ENCODE results near the gene TMTC3.

Gene TMTC3

DNA sequence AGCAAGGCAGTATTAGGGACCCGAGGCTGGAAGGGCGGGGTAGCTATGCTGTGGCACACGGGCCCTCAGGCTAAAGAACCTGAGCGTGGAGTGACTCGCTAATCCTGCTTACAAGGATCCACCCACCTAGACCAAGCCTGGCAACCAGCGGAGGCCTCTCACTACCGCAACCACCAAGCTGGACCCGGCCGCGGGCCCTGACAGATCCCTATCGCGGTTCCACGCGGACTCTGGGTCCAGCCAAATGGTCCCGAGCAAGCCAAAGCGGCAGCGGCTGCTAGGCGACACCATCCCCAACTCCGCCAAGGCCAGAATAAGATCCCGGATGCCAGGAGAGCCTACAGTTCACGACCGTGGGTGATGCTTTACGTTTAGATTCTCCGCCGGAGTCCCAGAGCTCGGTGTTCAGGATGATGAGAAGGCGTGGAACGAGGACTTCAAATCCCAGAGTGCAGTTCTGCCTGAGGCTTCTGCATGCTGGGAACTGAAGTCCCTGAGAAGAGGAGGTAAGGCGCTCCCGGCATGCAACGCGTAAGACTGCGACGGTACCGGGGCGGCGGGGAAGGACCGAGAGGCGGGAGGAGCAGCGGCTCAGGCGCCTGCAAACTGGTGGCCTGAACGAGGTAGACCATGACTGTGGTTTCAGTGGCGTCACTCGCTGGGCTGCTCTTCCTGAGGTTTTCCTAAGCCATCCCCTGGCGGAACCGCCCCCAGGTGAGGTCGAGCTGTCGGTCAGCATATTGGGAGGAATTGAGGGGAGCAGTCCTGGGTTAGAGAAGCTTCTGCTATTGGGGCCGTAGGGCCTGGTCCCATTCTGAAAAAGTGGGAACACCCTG, at the start of gene TMTC3, which contains the start of gene CEP290:
Gene TMTC3 (plus strand): TSS at position 534 of the 836 bp plus-strand sequence. CDS start 6,009 bp downstream, outside the sequence.
Gene CEP290 (minus strand): TSS at position 315 of the 836 bp plus-strand sequence. CDS start 781 bp downstream, outside the sequence.
- H3K27ac ChIP-seq (ENCODE audit: low read depth, low read length), result peak within 1 kb of the TSS; percentile 26; the same call in 1 of the 2 replicates
- peaks cover 21% of the 10 kb centered on the region for H3K79me2 ChIP-seq (ENCODE audit: insufficient read depth, low read length)
- H3K4me3 ChIP-seq (ENCODE audit: insufficient read depth, low read length, poor library complexity, severe bottlenecking), result peak within 1 kb of the TSS; percentile 65
- TF ChIP-seq, protein P1, sequence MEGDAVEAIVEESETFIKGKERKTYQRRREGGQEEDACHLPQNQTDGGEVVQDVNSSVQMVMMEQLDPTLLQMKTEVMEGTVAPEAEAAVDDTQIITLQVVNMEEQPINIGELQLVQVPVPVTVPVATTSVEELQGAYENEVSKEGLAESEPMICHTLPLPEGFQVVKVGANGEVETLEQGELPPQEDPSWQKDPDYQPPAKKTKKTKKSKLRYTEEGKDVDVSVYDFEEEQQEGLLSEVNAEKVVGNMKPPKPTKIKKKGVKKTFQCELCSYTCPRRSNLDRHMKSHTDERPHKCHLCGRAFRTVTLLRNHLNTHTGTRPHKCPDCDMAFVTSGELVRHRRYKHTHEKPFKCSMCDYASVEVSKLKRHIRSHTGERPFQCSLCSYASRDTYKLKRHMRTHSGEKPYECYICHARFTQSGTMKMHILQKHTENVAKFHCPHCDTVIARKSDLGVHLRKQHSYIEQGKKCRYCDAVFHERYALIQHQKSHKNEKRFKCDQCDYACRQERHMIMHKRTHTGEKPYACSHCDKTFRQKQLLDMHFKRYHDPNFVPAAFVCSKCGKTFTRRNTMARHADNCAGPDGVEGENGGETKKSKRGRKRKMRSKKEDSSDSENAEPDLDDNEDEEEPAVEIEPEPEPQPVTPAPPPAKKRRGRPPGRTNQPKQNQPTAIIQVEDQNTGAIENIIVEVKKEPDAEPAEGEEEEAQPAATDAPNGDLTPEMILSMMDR (IDR thresholded peaks at IDR 0.05; ENCODE audit: insufficient read depth, low read length, poor library complexity, severe bottlenecking), result no peak
- TF ChIP-seq EZH2phosphoT487 (conservative IDR thresholded peaks at IDR 0.05; ENCODE audit: low read length), result no peak
- no peaks in the 10 kb centered on the region for H3K36me3 ChIP-seq (ENCODE audit: low read length)
- H3F3A ChIP-seq (ENCODE audit: insufficient read depth), result no peaks in the 10 kb centered on the region
- peak within 1 kb of the TSS; percentile 87 for H3K4me2 ChIP-seq (ENCODE audit: low read depth, low read length, poor library complexity, severe bottlenecking)
- peak within 1 kb of the TSS; percentile 69 for H3K9ac ChIP-seq (ENCODE audit: low read length)
- no peaks in the 10 kb centered on the region for H3K9me3 ChIP-seq (ENCODE audit: insufficient read depth, low read length)
- H2AFZ ChIP-seq (ENCODE audit: low read depth, low read length, severe bottlenecking), result peak within 1 kb of the TSS; percentile 92
- H4K20me1 ChIP-seq (ENCODE audit: low read depth, low read length), result 0 out of 2 replicates have a peak, but pooled peaks cover 6% of the 10 kb centered on the region
- no peaks in the 10 kb centered on the region for H3K27me3 ChIP-seq (ENCODE audit: low read length)
- H3K9me2 ChIP-seq (replicated peaks; ENCODE audit: insufficient read depth, low read length), result no peaks in the 10 kb centered on the region

DNA sequence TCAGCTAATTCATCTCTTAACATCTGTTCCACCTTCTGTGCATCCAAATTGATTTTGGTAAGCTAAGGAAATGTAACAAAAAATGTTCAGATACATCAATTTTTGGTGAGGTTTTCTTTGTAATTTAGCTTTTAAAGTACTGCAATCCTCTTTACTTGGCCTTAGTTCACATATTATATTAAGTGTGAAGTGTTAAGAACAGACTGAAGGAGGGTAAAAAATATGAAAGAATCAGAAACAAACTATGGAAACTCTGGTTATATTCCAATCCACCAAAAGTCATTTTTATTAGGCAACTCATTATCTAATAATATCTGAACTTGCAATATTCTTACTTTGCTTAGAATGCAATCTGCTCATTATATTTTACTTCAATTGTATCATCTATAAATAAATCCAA, 49.3 kb upstream of the TMTC3 start:
- Histone ChIP-seq H2AFZ (ENCODE audit: low read depth, low read length, severe bottlenecking) (no peak overlapping the region), H3F3A (ENCODE audit: insufficient read depth) (no peaks in the 10 kb centered on the region), H3K27me3 (ENCODE audit: low read length) (no peaks in the 10 kb centered on the region), H3K4me3 (ENCODE audit: insufficient read depth, low read length, poor library complexity, severe bottlenecking) (no peak overlapping the region), H3K27ac (ENCODE audit: low read depth, low read length) (no peak overlapping the region), H3K36me3 (ENCODE audit: low read length) (peaks cover 8% of the 10 kb centered on the region; the same call in 1 of the 2 replicates), H3K9ac (ENCODE audit: low read length) (no peak overlapping the region), H4K20me1 (ENCODE audit: low read depth, low read length) (no peaks in the 10 kb centered on the region), H3K9me3 (ENCODE audit: insufficient read depth, low read length) (no peaks in the 10 kb centered on the region), H3K79me2 (ENCODE audit: insufficient read depth, low read length) (no peaks in the 10 kb centered on the region), H3K4me2 (ENCODE audit: low read depth, low read length, poor library complexity, severe bottlenecking) (no peak overlapping the region), H3K9me2 (replicated peaks; ENCODE audit: insufficient read depth, low read length) (no peaks in the 10 kb centered on the region)
- TF ChIP-seq, protein P1 (IDR thresholded peaks at IDR 0.05; ENCODE audit: insufficient read depth, low read length, poor library complexity, severe bottlenecking), result no peak
- no peak for TF ChIP-seq EZH2phosphoT487 (conservative IDR thresholded peaks at IDR 0.05; ENCODE audit: low read length)

DNA sequence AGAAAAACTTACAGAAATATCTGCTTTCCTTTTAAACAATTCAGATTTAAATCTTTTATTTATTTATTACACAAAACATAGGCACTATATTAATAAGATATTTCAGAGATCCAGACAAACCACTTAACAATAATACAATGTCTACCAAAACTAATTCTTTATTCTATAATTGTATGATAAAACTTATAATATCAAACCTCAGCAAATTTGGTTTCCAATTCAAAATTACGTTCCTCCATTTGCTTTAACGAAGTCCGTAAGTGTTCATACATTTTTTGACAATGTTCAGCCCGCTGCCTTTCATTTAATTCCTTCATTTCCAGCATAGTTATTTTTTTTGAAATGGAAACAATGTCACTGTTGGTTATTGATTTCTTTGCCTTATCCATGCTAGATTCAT, 48.5 kb upstream of the TMTC3 start:
- Histone ChIP-seq H3K9me3 (ENCODE audit: insufficient read depth, low read length) (no peaks in the 10 kb centered on the region), H3K9ac (ENCODE audit: low read length) (no peak overlapping the region), H3K27ac (ENCODE audit: low read depth, low read length) (no peak overlapping the region)

More for the DNA sequence above, 48.5 kb upstream of the TMTC3 start:
- no peak overlapping the region for H3K4me2 ChIP-seq (ENCODE audit: low read depth, low read length, poor library complexity, severe bottlenecking)
- no peaks in the 10 kb centered on the region for H3K9me2 ChIP-seq (replicated peaks; ENCODE audit: insufficient read depth, low read length)
- H3K27me3 ChIP-seq (ENCODE audit: low read length), result no peaks in the 10 kb centered on the region
- H3F3A ChIP-seq (ENCODE audit: insufficient read depth), result no peaks in the 10 kb centered on the region
- TF ChIP-seq EZH2phosphoT487 (conservative IDR thresholded peaks at IDR 0.05; ENCODE audit: low read length), result no peak
- TF ChIP-seq, protein P1 (IDR thresholded peaks at IDR 0.05; ENCODE audit: insufficient read depth, low read length, poor library complexity, severe bottlenecking), result no peak
- no peaks in the 10 kb centered on the region for H4K20me1 ChIP-seq (ENCODE audit: low read depth, low read length)
- H3K36me3 ChIP-seq (ENCODE audit: low read length), result 0 out of 2 replicates have a peak, but pooled peaks cover 5% of the 10 kb centered on the region
- H3K4me3 ChIP-seq (ENCODE audit: insufficient read depth, low read length, poor library complexity, severe bottlenecking), result no peak overlapping the region
- H3K79me2 ChIP-seq (ENCODE audit: insufficient read depth, low read length), result no peaks in the 10 kb centered on the region
- no peak overlapping the region for H2AFZ ChIP-seq (ENCODE audit: low read depth, low read length, severe bottlenecking)

Data from SU-DHL-6 (cell line).